Mammary epithelial cell (primary cell): ENCODE results near the gene GHRH.

ENCODE experiments used
- CTCF ChIP-seq, 2 donors: IDR thresholded peaks in 1 of 2; conservative IDR thresholded peaks in 1 of 2; 2 replicates each; pipeline ENCODE4 v1.5.1; 2011 to 2012; ENCODE audit warnings: inconsistent platforms in 2 of 2, low read length in 2 of 2, mild to moderate bottlenecking in 2 of 2, control low read depth in 1 of 2, low read depth in 1 of 2; ENCODE audit not compliant: insufficient read depth in 1 of 2; ENCODE audit errors: extremely low read depth in 1 of 2
- EZH2 ChIP-seq: IDR thresholded peaks from 2 replicates; pipeline ENCODE4 v1.6.1; 2012; ENCODE audit warnings: low read length, inconsistent platforms, borderline replicate concordance

- TF ChIP-seq EZH2 (no peak), CTCF (conservative IDR thresholded peaks at IDR 0.05 in 1 of 2, IDR thresholded peaks at IDR 0.05 in 1 of 2; ENCODE audit: extremely low read depth in 1 of 2, insufficient read depth in 1 of 2, low read depth in 1 of 2, low read length in 2 of 2) (no peak)
Observed at GRCh38 chr20:37280403-37280802, 18.8 kb upstream of the GHRH start.
